ENCODE data around the gene UBE2H. TPM values are rescaled to one million over a fixed set of nuclear protein-coding genes. Genes with fewer than 3 reads are reported as not detected.
"Not testable (repeated sequence)": the region's sequence is repeated elsewhere in the genome, so short reads cannot be mapped to it uniquely, and the experiment has no call there.

UBE2H gene
- total RNA-seq, 2 donors from 2014 or later = 92.6 to 93.4 TPM

DNA sequence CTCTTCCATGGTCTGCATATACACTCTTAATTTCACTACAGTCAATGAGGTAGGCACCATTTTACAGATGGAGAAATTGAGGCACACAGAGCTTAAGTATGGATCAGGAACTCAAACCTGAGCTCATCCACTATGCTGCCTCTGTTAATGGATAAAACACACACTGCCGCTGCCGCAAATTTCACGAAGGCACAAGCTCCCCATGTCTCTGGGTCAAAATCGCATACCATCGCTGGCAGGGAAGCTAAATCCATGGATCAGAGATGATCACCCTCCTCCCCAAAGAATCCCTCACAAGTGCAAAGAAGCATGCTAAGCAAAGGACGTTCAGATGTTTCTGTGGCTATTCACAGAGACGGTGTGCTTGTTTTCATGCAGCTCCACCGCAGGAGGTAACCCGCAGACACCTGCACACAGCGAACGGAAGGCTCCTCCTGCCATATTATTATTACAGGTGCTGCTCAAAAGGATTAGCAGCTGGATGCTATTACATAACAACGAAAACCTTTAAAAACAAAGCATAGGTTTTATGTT is 109.3 kb downstream of the UBE2H start:
- TF ChIP-seq POLR2A (IDR thresholded peaks at IDR 0.05) = no peak
- TF ChIP-seq, protein P1, sequence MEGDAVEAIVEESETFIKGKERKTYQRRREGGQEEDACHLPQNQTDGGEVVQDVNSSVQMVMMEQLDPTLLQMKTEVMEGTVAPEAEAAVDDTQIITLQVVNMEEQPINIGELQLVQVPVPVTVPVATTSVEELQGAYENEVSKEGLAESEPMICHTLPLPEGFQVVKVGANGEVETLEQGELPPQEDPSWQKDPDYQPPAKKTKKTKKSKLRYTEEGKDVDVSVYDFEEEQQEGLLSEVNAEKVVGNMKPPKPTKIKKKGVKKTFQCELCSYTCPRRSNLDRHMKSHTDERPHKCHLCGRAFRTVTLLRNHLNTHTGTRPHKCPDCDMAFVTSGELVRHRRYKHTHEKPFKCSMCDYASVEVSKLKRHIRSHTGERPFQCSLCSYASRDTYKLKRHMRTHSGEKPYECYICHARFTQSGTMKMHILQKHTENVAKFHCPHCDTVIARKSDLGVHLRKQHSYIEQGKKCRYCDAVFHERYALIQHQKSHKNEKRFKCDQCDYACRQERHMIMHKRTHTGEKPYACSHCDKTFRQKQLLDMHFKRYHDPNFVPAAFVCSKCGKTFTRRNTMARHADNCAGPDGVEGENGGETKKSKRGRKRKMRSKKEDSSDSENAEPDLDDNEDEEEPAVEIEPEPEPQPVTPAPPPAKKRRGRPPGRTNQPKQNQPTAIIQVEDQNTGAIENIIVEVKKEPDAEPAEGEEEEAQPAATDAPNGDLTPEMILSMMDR (IDR thresholded peaks at IDR 0.05) = no peak
- ATAC-seq (no peak), DNase-seq (no peak)
- 81 to 88% methylated on average over 12 of the region's 12 CpGs for WGBS, 2 donors
- Histone ChIP-seq H3K27me3 (no peaks in the 10 kb centered on the region), H3K27ac (no peak overlapping the region), H3K36me3 (replicated peaks in 1 of 2; ENCODE audit: insufficient read depth in 1 of 2, low read depth in 2 of 2) (no peaks in the 10 kb centered on the region), H3K9me3 (no peaks in the 10 kb centered on the region), H3K4me3 (no peak overlapping the region), H3K4me1 (peaks cover 48% of the 10 kb centered on the region)
- intact Hi-C loops (cut with DNase I) = no loop called here

DNA sequence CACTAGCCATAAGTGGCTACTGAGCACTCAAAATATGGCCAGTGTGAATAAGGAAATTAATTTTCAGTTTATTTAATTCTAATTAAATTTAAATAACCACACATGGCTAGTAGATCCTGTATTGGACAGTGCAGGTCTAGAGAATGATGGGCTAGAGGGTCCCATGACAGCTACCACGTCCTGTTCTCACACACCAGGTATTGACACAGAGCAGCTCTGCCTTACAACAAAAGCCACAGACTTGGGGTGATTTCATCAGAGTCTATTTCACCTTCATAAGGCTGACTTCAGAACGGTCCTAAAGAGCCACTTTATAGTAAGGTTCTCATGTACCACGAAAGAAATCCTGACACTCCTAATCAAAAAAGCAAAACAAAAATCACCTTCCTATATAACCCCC is 111.3 kb downstream of the UBE2H start:
- intact Hi-C loops (cut with DNase I) = no loop called here
- Histone ChIP-seq H3K36me3 (replicated peaks in 1 of 2; ENCODE audit: insufficient read depth in 1 of 2, low read depth in 2 of 2) (no peaks in the 10 kb centered on the region), H3K4me3 (no peak overlapping the region), H3K27me3 (no peaks in the 10 kb centered on the region), H3K4me1 (peaks cover 45% of the 10 kb centered on the region), H3K27ac (peak overlapping the region in 2 of 4 donors; percentile 35 to 37), H3K9me3 (no peaks in the 10 kb centered on the region)
- TF ChIP-seq, protein P1 (IDR thresholded peaks at IDR 0.05) = no peak
- TF ChIP-seq POLR2A (IDR thresholded peaks at IDR 0.05) = no peak
- WGBS, 2 donors = 70 to 71% methylated on average over 3 of the region's 3 CpGs
- DNase-seq = no peak
- ATAC-seq = no peak

DNA sequence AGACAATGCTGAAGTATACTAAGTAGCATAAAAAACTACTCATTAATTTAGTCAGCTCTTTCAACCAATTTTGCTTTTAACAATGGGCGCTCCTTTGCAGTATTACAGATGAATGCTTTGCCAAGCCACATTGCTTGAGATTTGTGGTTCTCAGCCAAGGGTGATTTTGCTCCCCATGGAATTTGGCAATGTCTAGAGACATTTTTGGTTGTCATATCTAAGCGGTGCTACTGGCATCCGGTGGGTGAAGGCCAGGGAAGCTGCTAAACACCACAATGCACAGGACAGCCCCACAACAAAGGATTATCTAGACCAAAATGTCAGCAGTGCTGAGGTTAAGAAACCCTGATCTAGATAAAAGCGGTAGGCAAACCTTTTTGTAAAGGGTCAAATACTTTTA is 112.0 kb downstream of the UBE2H start:
- Histone ChIP-seq H3K27ac (peak overlapping the region in 2 of 4 donors; percentile 35 to 37), H3K9me3 (no peaks in the 10 kb centered on the region), H3K4me1 (peaks cover 48% of the 10 kb centered on the region), H3K27me3 (no peaks in the 10 kb centered on the region), H3K36me3 (replicated peaks in 1 of 2; ENCODE audit: insufficient read depth in 1 of 2, low read depth in 2 of 2) (no peaks in the 10 kb centered on the region), H3K4me3 (no peak overlapping the region)
- intact Hi-C loops (cut with DNase I) = no loop called here
- no peak for DNase-seq
- TF ChIP-seq POLR2A (IDR thresholded peaks at IDR 0.05) = no peak
- TF ChIP-seq, protein P1 (IDR thresholded peaks at IDR 0.05) = no peak
- WGBS, 2 donors = 39 to 42% methylated on average over 4 of the region's 4 CpGs
- no peak for ATAC-seq

DNA sequence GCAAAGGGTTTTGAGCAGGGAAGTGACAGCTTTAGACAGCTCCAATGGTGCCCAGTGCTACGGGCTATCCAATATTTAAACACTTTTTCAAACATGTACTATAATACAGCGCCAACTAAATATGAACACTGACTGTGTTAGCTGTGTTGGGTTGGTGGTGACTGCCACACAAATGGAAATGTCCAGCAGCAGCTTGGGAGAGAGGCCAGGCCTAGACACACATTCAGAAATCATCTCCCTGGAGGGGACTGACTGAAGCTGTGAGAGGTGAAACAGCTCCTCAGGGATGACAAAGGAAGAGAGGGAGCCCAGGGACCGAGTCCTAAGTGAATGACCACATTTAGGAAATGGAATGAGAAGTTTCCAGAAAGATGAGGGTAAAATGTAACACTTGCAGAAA is 115.8 kb downstream of the UBE2H start:
- DNase-seq (no peak), ATAC-seq (no peak)
- H3K4me3 ChIP-seq = no peak overlapping the region
- 75 to 94% methylated on average over 3 of the region's 3 CpGs for WGBS, 2 donors
- H3K27me3 ChIP-seq = no peaks in the 10 kb centered on the region
- no peak overlapping the region for H3K27ac ChIP-seq
- H3K4me1 ChIP-seq = peaks cover 34% of the 10 kb centered on the region
- H3K9me3 ChIP-seq = no peaks in the 10 kb centered on the region
- no peak for TF ChIP-seq POLR2A (IDR thresholded peaks at IDR 0.05)
- TF ChIP-seq, protein P1 (IDR thresholded peaks at IDR 0.05) = no peak
- intact Hi-C loops (cut with DNase I) = loop anchor here (10.0 kb wide), 1 partner anchor 178 kb away; no protein-coding TSS in a partner anchor
- H3K36me3 ChIP-seq (replicated peaks in 1 of 2; ENCODE audit: insufficient read depth in 1 of 2, low read depth in 2 of 2) = peaks cover 0 to 5% of the 10 kb centered on the region in 2 donors

DNA sequence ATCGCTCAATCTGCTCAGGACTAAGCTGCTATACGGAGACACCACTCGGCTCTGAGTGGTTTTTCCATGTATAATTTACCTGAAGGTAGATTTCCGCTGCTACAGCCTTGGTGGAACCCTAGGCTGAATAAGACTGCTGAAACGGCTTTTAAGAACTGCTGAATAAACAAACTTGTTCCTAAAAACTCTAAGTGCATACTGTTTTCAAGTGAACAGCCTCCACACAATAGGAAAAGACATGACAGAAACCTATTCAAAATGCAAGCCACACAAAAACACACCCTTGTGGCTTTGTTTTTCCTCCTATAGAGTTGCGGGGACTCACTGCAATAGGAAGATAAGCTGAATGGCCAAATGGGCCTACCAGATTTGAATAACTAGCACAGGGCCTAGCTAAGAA is 117.2 kb downstream of the UBE2H start:
- ATAC-seq = no peak
- H3K27me3 ChIP-seq = no peaks in the 10 kb centered on the region
- peaks cover 0 to 5% of the 10 kb centered on the region in 2 donors for H3K36me3 ChIP-seq (replicated peaks in 1 of 2; ENCODE audit: insufficient read depth in 1 of 2, low read depth in 2 of 2)
- TF ChIP-seq, protein P1 (IDR thresholded peaks at IDR 0.05) = no peak
- TF ChIP-seq POLR2A (IDR thresholded peaks at IDR 0.05) = no peak
- no peak for DNase-seq
- H3K27ac ChIP-seq = peak overlapping the region in 1 of 4 donors; percentile 40
- no peaks in the 10 kb centered on the region for H3K9me3 ChIP-seq
- peaks cover 34% of the 10 kb centered on the region for H3K4me1 ChIP-seq
- intact Hi-C loops (cut with DNase I) = loop anchor here (10.0 kb wide), 1 partner anchor 179 kb away; no protein-coding TSS in a partner anchor
- no peak overlapping the region for H3K4me3 ChIP-seq
- whole genome bisulfite sequencing, 2 donors = 53 to 62% methylated on average over 6 of the region's 6 CpGs

DNA sequence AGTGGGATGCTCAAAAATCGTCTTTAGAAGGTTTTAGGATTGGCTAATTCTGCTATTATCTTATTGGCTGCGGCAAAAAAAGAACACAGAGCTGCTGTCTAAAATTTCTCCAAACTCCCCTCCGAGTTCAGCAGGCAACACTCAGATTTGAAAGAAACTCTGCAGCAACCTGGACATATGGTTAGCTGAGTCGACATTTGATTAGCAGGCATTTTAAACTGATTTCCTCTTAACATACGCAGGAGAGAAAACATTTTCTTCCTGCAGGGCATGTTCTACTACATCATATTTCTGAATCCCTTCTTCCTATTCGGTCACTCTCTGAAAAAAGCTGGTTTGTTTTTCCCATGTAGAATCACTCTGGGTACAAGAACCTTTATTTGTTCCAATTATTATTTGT is 119.4 kb downstream of the UBE2H start:
- not testable (repeated sequence) for H3K27me3 ChIP-seq; H3K36me3 ChIP-seq (replicated peaks in 1 of 2; ENCODE audit: insufficient read depth in 1 of 2, low read depth in 2 of 2); ATAC-seq; H3K9me3 ChIP-seq; H3K4me3 ChIP-seq; H3K27ac ChIP-seq; DNase-seq
- intact Hi-C loops (cut with DNase I) = loop anchor here (10.0 kb wide), 1 partner anchor 181 kb away; no protein-coding TSS in a partner anchor
- peaks cover 33% of the 10 kb centered on the region for H3K4me1 ChIP-seq
- 75 to 80% methylated on average over 6 of the region's 6 CpGs for WGBS, 2 donors

Measured in body of pancreas (tissue), 4 donors.